ENCODE measurements around the gene RBP5. TPM values are rescaled to one million over a fixed set of nuclear protein-coding genes. Genes with fewer than 3 reads are reported as not detected.

Gene RBP5
- total RNA-seq, 1 experiment from 2014 or later: 2.7 TPM

GRCh38 chr12:7123806-7124522, 4.7 kb downstream of the RBP5 start:
- no peak overlapping the region for H2BK120ac ChIP-seq (ENCODE audit: low read depth, low read length, poor library complexity, severe bottlenecking)
- H3K9ac ChIP-seq (ENCODE audit: extremely low read depth, insufficient read length, low read length): no peak overlapping the region
- no peaks in the 10 kb centered on the region for H3K79me1 ChIP-seq (ENCODE audit: insufficient read depth, low read depth, low read length, poor library complexity, severe bottlenecking)
- Mint-ChIP-seq H3K4me1 (peaks cover 18 to 26% of the 10 kb centered on the region in 2 experiments), H3K36me3 (ENCODE audit: insufficient read depth in 1 of 3, low read depth in 3 of 3) (no peaks in the 10 kb centered on the region; a peak in 1 of 7 replicates), H3K27ac (peak overlapping the region in 1 of 3 experiments; percentile 45; a peak in 2 of 7 replicates), H3K9me3 (no peaks in the 10 kb centered on the region; a peak in 1 of 5 replicates), H3K27me3 (ENCODE audit: low read depth) (peaks cover 9% of the 10 kb centered on the region), H3K4me3 (no peak overlapping the region)
- H3K4ac ChIP-seq (ENCODE audit: low read depth, low read length): no peak overlapping the region
- H3K4me2 ChIP-seq (ENCODE audit: insufficient read depth, insufficient read length, low read length): no peak overlapping the region
- no peak overlapping the region for H4K8ac ChIP-seq (replicated peaks; ENCODE audit: insufficient read length, low read depth, low read length)
- no peaks in the 10 kb centered on the region for H3K23me2 ChIP-seq (ENCODE audit: insufficient read length, low read depth, low read length, poor library complexity, severe bottlenecking)
- DNase-seq: no peak
- no peak overlapping the region for H2BK5ac ChIP-seq (ENCODE audit: insufficient read length, low read length)
- no peak overlapping the region for H3K18ac ChIP-seq (ENCODE audit: insufficient read length, low read depth, low read length)
- H4K20me1 ChIP-seq (ENCODE audit: control insufficient read depth, insufficient read depth, insufficient read length): no peaks in the 10 kb centered on the region
- H3K14ac ChIP-seq (ENCODE audit: insufficient read depth, low read length): no peak overlapping the region
- no peak overlapping the region for H2BK20ac ChIP-seq (ENCODE audit: low read depth, low read length, poor library complexity, severe bottlenecking)
- no peak overlapping the region for H2BK15ac ChIP-seq (ENCODE audit: low read depth, low read length)
- H3K27ac ChIP-seq (ENCODE audit: insufficient read length, low read depth, low read length): no peak overlapping the region
- H3K9me3 ChIP-seq (ENCODE audit: control insufficient read depth, low read depth, low read length): no peaks in the 10 kb centered on the region
- no peak overlapping the region for H3K56ac ChIP-seq (ENCODE audit: insufficient read length, low read depth, low read length)
- no peak overlapping the region for H3T11ph ChIP-seq (ENCODE audit: low read length)
- H3K23ac ChIP-seq (ENCODE audit: insufficient read length, low read depth, low read length): no peak overlapping the region
- no peak overlapping the region for H2AFZ ChIP-seq (ENCODE audit: low read length)
- no peak for TF ChIP-seq CTCF (conservative IDR thresholded peaks at IDR 0.05)
- no peak overlapping the region for H4K91ac ChIP-seq (ENCODE audit: insufficient read length, low read depth, low read length)
- H4K5ac ChIP-seq (ENCODE audit: insufficient read length, low read depth, low read length): no peak overlapping the region
- H3K27me3 ChIP-seq (ENCODE audit: insufficient read depth, low read length): no peaks in the 10 kb centered on the region
- H2AK5ac ChIP-seq (ENCODE audit: insufficient read length, low read length): no peak overlapping the region
- H3K4me1 ChIP-seq (ENCODE audit: insufficient read depth, low read length): peaks cover 6% of the 10 kb centered on the region; the same call in 1 of the 2 replicates
- H3K79me2 ChIP-seq (ENCODE audit: insufficient read depth, low read length): no peaks in the 10 kb centered on the region
- H2BK12ac ChIP-seq (ENCODE audit: insufficient read length, low read depth, low read length): no peak overlapping the region
- no CpG with 5 or more reads among the region's 11 CpGs for WGBS (ENCODE audit: extremely low coverage, insufficient read length, low lambda C conversion rate)
